ENCODE measurements around the gene ALK.

- TF ChIP-seq EZH2phosphoT487 (IDR thresholded peaks at IDR 0.05; ENCODE audit: low read length) (no peak), CTCF (IDR thresholded peaks at IDR 0.05; ENCODE audit: low read length) (no peak), EZH2 (optimal IDR thresholded peaks at IDR 0.05; ENCODE audit: low read depth, low read length) (no peak)
These were observed 645.2 kb downstream of the ALK start for GRCh38 chr2:29276151-29276550.
